AG04450 (cell line): ENCODE data around the gene ATP2A3. TPM values are rescaled to one million over a fixed set of nuclear protein-coding genes. Genes with fewer than 3 reads are reported as not detected.

Experiments
- CTCF ChIA-PET: fragments of 300-600, 350-600 bp; formaldehyde crosslinking; extraction: SDS; loops from one replicate; lab custom pipeline; 2022; ENCODE audit warnings: antibody characterized with exemption, inconsistent platforms; lab: Charles Lee
- POLR2A ChIA-PET: fragments of 350-600 bp; formaldehyde crosslinking; extraction: SDS; loops from one replicate; lab custom pipeline; 2021; ENCODE audit warnings: antibody characterized with exemption, inconsistent platforms; lab: Yijun Ruan, JAX
- DNase-seq: peaks from one replicate; pipeline ENCODE4 v3.0.0-alpha.2; 2011; ENCODE audit warnings: low read depth, low spot score
- H3K27ac ChIP-seq: one replicate; pipeline ENCODE4 v1.5.1; 2012; ENCODE audit warnings: low read depth, low read length, control low read depth
- H3K27me3 ChIP-seq: one replicate; pipeline ENCODE4 v1.6.0; 2012; ENCODE audit warnings: low read length; ENCODE audit not compliant: control insufficient read depth, insufficient read depth
- H3K4me3 ChIP-seq: 2 replicates; pipeline ENCODE4 v1.5.1; 2011; ENCODE audit warnings: mild to moderate bottlenecking, low read depth, low read length, control low read depth
- H3K9me3 ChIP-seq: 2 replicates; pipeline ENCODE4 v1.5.1; 2012; ENCODE audit warnings: low read length; ENCODE audit not compliant: control insufficient read depth, insufficient read depth
- CTCF ChIP-seq: IDR thresholded peaks from 2 replicates; pipeline ENCODE4 v1.5.1; 2011; ENCODE audit warnings: low read depth, low read length, control low read depth, inconsistent platforms
- polyA plus RNA-seq: library from polyadenylated mRNA; depleted of rRNA; stranded (reverse); fragments of >200 nt; gene quantifications from 2 replicates; pipeline ENCODE4 v1.2.3, GENCODE V29; 2011

ATP2A3 gene
- polyA plus RNA-seq, 1 experiment, result 0.46 TPM

GRCh38 chr17:3986939-3987335 lies 22.7 kb upstream of the ATP2A3 start:
- no peak for TF ChIP-seq CTCF
- DNase-seq, result no peak
- H3K9me3 ChIP-seq, result peaks cover 11% of the 10 kb centered on the region; the same call in 1 of the 2 replicates
- H3K27me3 ChIP-seq, result peaks cover 7% of the 10 kb centered on the region
- ChIA-PET POLR2A (no interaction called here), CTCF (no interaction called here)
- no peak overlapping the region for H3K4me3 ChIP-seq
- H3K27ac ChIP-seq, result no peak overlapping the region

DNA sequence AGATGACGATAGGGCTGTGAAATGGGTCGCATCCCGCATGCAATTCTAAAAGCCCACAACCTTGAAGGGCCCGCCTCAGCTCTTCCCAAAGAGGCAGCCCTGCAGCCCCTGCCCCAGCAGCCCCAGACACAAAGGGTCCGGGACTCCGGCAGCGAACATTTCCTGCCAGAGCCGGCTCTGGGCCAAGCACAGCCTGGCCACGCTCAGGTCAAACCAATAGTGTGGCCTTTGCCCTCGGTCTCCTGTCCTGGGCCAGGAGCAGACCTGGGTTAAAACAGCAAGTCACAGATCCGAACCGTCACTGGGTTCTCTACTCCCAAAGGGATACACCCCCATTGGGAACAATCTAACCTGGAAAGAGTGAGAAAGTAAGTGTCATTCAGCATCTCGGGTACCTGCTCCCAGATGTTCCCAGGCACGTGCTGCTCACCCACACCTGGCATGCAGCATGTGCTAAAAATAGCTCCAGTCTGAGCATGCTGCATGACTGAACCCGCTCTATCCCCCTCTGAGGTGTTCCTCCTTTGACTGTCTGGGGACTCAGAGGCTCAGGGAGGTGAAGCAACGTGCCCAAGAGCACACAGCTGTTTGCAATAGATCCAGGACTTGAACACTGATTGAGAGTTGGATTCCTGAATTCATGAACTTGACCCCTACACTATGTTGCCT lies 22.2 kb upstream of the ATP2A3 start:
- POLR2A ChIA-PET, result no interaction called here
- CTCF ChIA-PET, result no interaction called here
- no peak overlapping the region for H3K27ac ChIP-seq
- H3K27me3 ChIP-seq, result peaks cover 9% of the 10 kb centered on the region
- no peak for TF ChIP-seq CTCF
- no peak overlapping the region for H3K4me3 ChIP-seq
- no peak for DNase-seq
- H3K9me3 ChIP-seq, result peaks cover 11% of the 10 kb centered on the region; the same call in 1 of the 2 replicates

DNA sequence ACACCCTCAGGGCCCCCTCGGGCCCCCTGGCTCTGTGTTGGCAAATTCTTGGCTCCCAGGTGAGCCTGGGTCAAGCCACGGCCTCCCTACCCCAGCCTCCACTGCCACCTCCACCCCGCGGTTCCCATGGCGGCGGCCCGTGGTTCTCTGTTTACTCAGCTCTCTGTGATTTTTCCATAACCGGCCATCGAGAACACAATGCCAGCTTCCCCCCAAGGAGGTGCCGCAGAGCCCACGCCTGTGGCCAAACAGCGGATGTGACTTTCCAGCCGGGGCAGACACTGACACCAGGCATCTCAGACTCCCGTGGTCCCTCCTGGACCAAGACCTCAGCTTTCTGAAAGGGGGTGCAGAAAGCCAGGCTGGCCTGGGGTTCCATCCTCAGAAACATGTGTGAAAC lies 21.6 kb upstream of the ATP2A3 start:
- Histone ChIP-seq H3K9me3 (peaks cover 11% of the 10 kb centered on the region; the same call in 1 of the 2 replicates), H3K27ac (no peak overlapping the region), H3K4me3 (no peak overlapping the region), H3K27me3 (peaks cover 9% of the 10 kb centered on the region)
- DNase-seq, result no peak
- TF ChIP-seq CTCF, result no peak
- POLR2A ChIA-PET, result no interaction called here
- CTCF ChIA-PET, result no interaction called here

- CTCF ChIA-PET, result no interaction called here
- Histone ChIP-seq H3K9me3 (peaks cover 11% of the 10 kb centered on the region), H3K27ac (no peak overlapping the region), H3K4me3 (no peak overlapping the region), H3K27me3 (peaks cover 9% of the 10 kb centered on the region)
- POLR2A ChIA-PET, result no interaction called here
- no peak for DNase-seq
- TF ChIP-seq CTCF, result no peak
These were observed 19.6 kb upstream of the ATP2A3 start for GRCh38 chr17:3983606-3984484.

DNA sequence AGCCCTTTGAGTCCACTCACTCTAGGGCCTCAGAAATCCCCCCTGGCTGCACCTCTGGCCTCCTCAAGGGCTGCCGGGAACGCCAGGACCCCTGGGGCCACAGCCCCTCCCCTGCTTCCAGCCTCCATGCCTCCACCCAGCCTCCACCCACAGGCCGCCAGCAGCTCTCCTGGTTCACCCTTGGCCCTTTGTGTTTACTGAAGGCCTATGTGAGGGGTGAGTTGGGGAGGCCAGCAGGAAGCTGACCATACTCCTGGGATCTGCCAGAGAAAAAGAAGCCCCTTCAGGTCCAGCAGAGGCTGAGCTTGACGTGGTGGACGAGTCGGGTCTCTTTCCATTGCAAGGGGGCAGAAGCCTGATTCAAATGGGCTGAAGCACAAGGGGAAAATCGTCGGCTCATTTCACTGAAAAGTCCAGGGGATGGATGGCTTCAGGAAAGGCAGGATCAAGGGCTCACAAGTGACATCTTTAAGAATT lies 18.3 kb upstream of the ATP2A3 start:
- H3K4me3 ChIP-seq, result no peak overlapping the region
- TF ChIP-seq CTCF, result no peak
- H3K27me3 ChIP-seq, result peaks cover 9% of the 10 kb centered on the region
- H3K9me3 ChIP-seq, result peaks cover 11% of the 10 kb centered on the region
- no peak for DNase-seq
- CTCF ChIA-PET, result no interaction called here
- POLR2A ChIA-PET, result no interaction called here
- no peak overlapping the region for H3K27ac ChIP-seq
